ENCODE results near the gene USF2.

Gene USF2

GRCh38 chr19:35321291-35321690 is 52.5 kb downstream of the USF2 start:
- no peak for DNase-seq (ENCODE audit: low spot score)
- TF ChIP-seq CTCF (IDR thresholded peaks at IDR 0.05; ENCODE audit: extremely low read depth, missing control alignments): no peak

GRCh38 chr19:35322014-35322413 is 53.3 kb downstream of the USF2 start:
- TF ChIP-seq CTCF (IDR thresholded peaks at IDR 0.05; ENCODE audit: extremely low read depth, missing control alignments): no peak
- no peak for DNase-seq (ENCODE audit: low spot score)

- TF ChIP-seq CTCF (IDR thresholded peaks at IDR 0.05; ENCODE audit: extremely low read depth, missing control alignments): peak; percentile 42
- DNase-seq (ENCODE audit: low spot score): no peak
Observed at GRCh38 chr19:35327642-35328041, 58.9 kb downstream of the USF2 start.

GRCh38 chr19:35328851-35329285 is 60.1 kb downstream of the USF2 start, which contains the start of gene CD22:
TSS of gene CD22 (plus strand) at chr19:35329187. CDS start at chr19:35332041, 2,854 bp downstream.
- DNase-seq (ENCODE audit: low spot score): no peak
- no peak for TF ChIP-seq CTCF (IDR thresholded peaks at IDR 0.05; ENCODE audit: extremely low read depth, missing control alignments)

- no peak for DNase-seq (ENCODE audit: low spot score)
- no peak for TF ChIP-seq CTCF (IDR thresholded peaks at IDR 0.05; ENCODE audit: extremely low read depth, missing control alignments)
Observed at GRCh38 chr19:35329323-35329722, 60.6 kb downstream of the USF2 start.

Data from GM20000 (cell line).